Amniotic epithelial cell (primary cell): ENCODE results near the gene SGPL1.
A peak's percentile ranks its signal among the peaks of the same experiment; 100 is the strongest.
"Not testable (repeated sequence)": the region's sequence is repeated elsewhere in the genome, so short reads cannot be mapped to it uniquely, and the experiment has no call there.

ENCODE experiments used
- DNase-seq: peaks from one replicate; pipeline ENCODE4 v3.0.0-alpha.2; 2010; ENCODE audit warnings: low read depth

The SGPL1 gene

DNA sequence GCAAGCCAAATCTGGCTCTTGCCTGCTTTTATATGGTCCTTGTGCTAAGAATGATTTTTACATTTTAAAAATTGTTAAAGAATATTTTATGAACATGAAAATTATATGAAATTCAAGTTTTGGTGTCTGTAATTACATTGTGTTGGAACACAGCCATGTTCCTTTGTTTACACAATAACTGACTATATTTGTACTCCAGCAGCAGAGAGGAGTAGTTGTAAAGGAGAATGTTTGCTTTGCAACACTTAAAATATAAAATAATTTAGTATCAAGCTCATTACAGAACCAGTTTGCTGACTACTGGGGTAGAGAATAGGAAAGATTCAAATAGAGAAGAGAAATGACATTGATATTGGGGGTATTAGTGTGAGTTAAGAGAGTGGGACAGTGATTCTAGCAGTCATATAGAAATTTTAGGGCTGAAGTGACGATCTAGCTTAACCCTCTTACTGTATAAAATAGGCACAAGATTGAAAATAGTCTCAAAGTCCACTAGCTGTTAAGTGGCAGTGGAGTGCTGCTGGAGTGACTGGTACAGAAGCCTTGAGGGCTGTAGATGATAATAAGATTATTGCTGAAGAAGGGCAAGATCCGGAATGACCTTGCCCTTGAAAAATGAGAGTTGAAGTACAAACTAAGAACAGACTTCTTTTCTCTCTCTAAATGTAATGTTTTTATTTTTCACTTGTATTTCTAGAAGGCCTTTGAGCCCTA, 28.2 kb downstream of the SGPL1 start:
- no peak for DNase-seq

DNA sequence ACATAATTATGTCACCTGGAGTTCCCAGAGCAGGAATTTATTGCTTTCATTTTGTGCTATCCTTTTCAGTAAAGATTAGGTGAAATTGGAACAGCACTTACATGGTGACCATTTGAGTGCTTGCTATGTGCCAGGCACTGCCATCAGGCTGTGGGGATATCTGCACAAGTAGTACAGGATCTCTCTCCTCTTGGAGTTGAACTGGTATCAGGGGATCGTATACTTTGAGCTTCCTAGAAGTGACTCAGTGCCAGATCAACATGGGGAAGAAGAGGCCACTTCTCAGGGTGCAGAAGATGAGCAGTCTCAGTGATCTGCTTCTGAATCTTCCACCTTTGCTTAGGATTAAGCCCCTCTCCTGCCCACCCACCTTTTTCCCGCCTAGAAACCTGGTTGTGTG, 29.5 kb downstream of the SGPL1 start:
- DNase-seq = no peak

DNA sequence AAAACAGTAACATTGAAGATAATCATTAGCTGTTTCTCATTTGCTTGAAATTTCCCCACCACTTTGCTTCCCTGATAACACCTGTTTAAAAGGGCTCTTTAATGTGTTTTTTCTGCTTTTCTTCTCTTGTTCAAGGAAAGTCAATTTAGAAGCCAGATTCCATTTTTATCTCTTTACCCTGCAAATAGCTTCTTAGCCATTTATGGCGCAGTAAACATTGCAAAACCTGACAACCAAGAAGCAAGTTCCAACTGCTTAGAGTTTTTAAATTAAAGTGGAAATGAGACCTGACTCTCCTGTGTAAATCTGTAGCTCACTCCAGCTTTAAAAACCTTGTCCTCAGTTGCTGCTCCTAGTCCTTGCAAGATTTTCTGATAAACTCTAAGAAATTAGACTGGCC, 30.1 kb downstream of the SGPL1 start:
- no peak for DNase-seq

DNA sequence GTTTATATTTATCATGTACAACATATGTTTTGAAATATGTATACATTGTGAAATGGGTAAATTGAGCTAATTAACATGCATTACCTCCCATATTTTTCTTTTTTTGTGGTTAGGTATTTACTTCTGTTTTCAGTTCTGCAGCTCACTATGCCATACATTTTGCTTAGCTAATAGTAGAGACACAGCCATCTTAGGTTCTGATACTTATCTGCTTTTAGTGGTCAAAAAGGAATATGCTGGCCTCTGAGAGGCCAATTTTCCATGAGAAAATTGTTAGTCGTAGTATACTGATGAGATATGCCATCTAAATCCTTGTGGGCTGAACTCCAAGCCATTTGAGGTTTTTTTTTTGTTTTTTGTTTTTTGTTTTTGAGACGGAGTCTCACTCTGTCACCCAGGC, 31.0 kb downstream of the SGPL1 start:
- DNase-seq = peak; percentile 83

DNA sequence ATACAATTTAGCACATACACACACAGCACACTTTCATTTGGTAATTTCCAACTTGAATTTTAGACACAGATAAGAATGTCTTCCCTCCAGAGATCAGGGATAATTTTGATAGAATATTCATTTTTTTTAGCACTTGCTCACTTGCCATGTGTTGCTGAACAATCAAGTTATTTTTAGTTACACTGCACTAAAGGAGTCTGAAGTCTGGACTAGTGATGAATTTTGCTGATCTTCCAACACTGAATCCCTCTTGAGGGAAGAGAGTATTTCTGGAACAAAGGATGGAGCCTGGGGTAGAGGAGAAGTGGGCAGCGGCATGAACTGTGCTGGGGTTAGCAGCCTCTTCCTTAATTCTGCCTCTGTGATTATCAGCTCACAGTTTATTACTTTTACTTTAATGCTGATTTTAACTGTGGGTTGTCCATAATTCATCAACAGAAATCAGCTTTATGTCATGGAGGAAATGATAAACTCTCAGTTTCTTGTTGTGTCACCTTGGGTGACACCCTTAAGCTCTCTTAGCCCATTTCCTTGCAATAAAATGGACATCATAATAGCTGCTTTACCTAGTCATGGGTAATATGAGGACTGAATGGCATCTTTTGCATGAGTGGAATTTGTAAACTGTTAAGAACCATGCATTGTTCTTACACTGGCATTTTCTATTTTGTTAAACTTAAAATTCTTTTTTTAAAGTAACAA, 32.1 kb downstream of the SGPL1 start:
- no peak for DNase-seq

DNA sequence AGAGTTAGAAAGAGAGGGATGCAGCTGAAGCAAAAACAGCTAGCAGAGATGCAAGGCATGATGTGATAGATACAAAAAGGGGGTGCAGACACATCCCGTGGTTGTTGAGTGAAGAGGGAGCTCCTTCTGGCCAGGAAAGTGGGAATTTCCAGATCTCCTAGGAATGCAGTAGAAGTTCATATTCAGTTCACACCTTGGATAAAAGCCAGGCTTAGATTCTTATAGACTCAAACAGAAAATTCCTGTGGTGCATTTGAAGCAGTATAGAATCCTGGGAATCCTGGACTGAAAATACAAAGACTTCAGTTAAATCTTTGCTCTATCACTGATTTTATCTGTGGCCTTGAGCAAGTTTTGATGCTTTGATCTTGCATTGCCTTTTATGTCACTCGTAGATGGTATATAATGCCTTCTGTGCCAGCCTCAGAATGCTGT, 33.9 kb downstream of the SGPL1 start:
- peak; percentile 93 for DNase-seq

DNA sequence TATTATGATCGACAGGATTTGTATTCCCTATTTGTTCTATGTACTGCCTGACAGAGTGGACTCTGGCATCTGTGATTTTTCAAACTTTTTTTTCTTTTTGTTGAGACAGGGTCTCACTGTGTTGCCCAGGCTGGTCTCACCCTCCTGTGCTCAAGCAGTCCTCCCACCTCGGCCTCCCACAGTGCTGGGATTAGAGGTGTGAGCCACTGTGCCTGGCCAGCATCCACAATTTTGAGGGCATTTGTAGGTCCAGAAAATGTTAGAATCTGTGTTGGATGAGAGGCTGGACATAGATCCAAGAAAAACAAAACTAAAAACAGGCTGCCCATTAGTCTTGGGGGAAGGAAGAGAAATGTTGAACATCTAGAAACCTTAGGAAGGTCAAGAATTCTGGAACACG, 34.3 kb downstream of the SGPL1 start:
- no peak for DNase-seq

DNA sequence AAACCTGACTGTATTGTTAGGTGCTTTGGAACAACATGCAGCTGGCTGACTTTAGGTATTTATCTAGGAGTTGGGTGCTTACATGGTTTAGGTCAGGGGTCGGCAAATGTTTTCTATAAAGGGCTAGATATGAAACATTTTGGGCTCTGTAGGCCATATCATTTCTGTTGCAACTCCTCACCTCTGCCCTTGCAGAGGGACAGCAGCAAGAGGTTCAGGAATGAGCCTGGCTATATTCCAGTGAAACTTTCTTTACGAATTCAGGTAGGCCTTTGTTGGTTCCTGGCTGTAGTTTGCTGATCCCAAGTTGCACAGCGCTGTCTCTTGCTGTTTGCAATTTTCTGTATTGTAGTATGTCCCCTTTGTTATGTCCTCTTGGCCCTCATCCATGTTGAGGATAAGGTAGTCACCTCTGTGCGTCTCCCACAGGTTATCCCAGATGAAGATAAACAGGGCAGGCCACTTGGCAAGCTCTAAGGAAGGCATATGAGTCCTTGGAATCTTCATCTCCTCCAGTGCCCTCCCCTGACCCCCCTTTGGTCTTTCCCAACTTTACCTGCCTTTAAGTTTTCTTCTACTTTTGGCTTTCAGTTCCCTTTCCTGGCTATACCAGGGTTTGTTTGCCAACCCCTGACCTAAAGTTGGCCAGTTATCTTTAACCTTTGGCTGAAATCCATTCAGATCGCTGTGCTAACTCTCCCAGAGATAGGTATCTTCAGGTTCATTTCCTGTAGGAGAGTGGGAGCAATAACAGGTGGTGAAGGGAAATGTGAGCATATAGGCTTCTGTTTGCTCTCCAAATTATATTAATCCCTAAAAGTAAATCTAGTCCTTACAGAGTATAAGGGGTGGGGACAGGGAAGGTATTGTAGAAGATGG, 36.1 kb downstream of the SGPL1 start:
- DNase-seq = no peak

DNA sequence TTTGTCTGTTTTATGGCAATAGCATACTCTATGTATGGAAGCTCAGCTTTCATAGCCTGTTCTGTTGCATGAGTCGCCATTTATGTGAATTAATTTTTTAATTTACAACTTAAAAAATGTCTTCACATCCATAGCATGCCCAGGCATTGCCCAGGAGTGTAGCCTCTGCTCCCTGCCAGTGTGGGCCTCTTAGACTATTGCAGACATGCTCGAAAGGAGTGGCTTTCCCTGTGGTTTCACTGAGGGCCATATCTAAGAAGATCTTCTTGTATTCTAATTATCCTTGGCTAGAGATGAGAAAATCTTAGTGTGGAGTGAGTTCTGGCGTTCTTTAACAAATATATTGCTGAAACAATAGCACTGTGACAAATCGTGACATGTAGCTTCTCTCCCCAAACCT, 37.3 kb downstream of the SGPL1 start:
- no peak for DNase-seq

DNA sequence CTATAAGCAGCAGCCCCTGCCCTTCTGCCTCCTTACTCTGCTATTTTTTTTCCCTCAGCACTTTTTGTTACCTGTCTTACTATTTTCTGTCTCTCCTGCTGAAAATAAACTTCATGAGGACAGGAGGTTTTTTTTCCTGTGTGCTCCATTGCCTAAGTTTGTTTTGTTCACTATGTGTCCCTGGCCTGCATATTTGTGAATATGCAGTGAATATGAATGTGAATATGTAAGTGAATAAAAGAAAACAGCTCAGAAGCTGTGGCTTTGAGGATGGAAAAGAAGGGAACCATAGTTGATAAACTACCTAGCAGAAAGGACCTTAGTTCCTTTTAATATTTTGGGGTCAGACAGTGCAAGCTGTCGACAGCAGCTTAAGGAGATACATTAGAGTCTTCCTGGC, 37.7 kb downstream of the SGPL1 start:
- no peak for DNase-seq

DNA sequence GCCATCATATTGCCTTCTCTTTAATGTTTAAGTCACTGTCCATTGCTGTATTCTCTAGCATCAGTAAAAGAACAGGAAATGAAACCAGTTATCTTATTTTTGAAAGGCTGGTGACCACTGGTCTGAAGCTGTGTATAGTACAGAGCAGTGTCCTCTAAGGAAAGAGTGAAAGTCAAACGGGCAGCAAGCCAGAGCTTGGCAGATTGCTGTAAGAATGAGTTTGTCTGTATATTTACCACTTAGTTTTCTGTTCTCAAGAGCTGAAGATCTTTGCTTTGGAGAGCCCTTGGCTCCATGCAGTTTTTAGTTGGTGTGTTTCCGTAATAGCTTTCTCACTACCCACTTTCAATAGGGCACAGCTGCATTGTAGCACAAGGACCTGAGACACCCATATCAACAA, 40.7 kb downstream of the SGPL1 start:
- DNase-seq = no peak

DNA sequence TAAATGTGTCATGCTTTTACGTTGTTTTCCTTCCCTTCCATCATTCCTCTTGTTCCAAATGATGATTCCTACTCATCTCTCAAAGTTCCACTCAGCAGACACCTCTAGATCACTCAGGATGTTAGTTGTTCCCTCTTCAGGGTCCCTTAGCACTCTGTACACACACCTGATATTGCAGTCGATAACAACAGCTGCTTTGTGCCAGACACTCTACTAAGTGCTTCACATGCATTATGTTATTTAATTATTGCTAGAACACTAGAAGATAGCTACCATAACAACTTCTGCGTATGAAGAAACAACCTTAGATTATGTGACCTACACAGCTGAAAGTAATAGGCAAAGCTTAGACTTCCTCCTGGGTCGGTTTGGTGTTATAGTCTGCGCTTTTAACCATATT, 43.0 kb downstream of the SGPL1 start:
- no peak for DNase-seq

DNA sequence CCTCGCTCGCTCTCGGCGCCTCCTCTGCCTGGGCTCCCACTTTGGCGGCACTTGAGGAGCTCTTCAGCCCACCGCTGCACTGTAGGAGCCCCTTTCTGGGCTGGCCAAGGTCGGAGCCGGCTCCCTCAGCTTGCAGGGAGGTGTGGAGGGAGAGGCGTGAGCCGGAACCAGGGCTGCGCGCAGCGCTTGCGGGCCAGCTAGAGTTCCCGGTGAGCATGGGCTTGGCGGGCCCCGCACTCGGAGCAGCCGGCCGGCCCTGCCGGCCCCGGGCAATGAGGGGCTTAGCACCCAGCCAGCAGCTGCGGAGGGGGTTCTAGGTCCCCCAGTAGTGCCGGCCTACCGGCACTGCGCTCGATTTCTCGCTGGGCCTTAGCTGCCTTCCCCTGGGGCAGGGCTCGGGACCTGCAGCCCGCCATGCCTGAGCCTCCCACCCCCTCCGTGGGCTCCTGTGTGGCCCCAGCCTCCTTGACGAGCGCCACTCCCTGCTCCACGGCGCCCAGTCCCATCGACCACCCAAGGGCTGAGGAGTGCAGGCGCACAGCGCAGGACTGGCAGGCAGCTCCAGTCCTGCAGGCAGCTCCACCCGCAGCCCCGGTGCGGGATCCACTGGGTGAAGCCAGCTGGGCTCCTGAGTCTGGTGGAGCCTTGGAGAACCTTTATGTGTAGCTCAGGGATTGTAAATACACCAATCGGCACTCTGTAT, 45.9 kb downstream of the SGPL1 start:
- not testable (repeated sequence) for DNase-seq

DNA sequence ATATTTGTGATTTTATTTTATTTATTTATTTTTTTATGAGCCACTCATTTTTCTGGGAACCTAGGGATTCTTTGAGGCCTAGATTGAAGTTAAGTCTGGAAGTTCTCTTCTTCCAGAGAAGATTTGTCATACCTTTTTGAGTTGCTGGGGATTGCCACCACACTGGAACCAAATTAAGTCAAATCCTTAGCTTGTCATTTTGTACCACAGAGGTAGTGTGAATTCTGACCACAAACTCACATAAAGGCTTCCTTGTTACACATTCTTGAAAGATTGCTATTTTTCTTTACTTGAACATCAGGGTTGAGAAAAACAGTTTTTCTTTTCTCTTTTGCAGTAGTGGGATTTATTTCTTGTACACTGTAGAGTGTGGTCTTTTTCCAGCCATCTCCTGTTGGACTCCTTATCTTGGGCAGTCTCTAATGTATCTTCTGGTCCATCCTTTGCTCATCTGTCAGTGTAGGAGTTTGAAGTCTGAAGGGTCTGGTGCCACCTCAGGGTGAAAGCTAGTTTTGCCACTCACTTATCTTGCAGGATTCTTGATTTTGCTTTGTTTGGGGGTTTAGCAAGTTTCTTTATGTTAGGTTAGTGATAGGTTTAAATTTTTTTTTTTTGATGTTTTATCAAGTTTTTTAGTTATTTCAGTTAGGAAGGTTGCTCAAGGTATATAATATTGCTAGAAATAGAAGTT, 47.9 kb downstream of the SGPL1 start:
- no peak for DNase-seq

DNA sequence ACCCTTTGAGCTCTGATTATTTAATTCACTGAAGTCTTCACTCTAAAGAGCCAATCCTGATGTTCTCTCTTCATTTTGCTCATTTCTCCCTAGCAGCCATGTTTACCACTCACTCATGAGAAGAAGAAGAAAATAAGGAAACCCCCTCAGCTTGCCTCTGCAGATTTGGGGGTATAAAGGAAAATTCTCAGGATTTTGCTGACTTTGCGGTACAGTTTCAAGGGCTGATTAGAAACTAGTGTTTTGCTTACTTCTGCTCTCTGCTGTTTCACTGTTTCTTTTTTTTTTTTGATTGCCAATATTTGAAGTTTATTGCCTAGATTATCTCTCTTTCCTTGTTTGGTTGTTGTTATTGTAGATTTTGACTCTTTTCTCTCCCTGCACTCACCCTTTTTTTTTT, 49.2 kb downstream of the SGPL1 start:
- DNase-seq = no peak

DNA sequence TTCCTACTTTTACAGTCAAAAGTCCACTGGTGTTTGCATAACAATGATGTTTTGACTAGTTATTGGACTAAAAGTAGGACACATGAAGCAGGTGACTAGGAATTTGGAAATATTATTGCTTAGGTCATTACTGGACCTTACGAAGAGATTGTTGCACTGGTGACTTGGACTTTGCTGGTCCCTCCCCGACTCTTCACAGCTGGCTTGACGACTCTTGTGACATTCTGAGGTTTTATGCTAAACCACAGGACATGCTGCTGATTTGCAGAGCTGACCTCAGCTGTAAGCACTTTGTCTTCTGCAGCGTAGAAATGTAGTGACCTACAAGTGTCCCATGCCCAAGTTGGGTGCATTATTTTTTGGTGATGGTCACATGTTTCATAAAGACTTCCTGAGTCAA, 50.7 kb downstream of the SGPL1 start:
- no peak for DNase-seq

DNA sequence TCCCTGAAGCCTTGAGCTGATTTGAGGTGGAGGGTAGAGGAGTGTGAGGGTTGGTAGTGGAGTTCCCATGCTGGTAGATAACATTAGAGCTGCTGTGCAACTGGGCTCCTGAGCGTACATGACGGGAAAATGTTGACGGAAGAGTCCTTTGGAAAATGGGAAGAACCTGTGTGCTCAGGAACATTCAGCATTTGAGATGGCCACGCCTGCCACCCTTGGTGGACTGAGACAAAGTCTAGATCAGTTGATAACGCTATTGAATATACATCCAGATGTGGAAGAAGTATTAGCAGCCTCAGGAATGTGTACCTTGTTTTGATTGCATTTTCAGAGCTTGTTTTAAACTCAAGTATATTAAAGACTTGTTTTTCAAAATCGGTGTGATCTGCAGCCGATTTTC, 56.5 kb downstream of the SGPL1 start:
- DNase-seq = no peak

DNA sequence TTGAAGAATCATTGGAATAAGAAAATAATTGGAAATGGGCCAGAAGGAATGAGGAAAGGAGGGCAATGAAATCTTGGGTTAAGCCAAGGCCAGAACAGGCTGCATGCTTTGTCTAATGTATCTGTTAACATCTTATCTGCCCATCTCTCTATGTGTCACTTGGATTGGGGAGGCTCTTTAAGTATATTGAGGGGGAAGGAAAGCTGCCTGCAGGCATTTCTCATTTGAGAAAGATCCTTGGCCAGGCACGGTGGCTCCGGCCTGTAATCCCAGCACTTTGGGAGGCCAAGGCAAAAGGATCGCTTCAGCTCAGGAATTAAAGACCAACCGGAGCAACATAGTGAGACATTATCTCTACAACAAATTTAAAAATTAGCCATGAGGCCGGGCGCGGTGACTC, 58.3 kb downstream of the SGPL1 start:
- peak; percentile 39 for DNase-seq

DNA sequence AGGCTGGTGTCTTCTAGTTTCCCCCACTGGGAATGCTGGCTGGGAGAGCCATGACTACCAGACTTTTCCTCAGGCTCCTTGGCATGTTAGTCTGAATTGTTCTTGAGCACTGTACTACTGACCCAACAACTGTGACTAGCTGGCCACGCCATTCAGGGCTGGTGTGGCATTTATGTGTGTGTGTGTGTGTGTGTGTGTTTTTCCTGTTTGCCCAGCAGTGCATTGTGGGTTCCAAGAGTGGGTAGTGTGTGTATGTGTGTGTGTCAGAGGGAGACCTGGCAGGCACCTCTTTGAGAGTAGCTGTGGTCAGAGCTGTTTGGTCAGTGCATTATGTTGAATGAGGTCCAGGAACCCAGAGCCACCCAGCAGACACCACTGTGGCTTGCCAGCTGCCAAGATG, 63.5 kb downstream of the SGPL1 start:
- DNase-seq = no peak

DNA sequence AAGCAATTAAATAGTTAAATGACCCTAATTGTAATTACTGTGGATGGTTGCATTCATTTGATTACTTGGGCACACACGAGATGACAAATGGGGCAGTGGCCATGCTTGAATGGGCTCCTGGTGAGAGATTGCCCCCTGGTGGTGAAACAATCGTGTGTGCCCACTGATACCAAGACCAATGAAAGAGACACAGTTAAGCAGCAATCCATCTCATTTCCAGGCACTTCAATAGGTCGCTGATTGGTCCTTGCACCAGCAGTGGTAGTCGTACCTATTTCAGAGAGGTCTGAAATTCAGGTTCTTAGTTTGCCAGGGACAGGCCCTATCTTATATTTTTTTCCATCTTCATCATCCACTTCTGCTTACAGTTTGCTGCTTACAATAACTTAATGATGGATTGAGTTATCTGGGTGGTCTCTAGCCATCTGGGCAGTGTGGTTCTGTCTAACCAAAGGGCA, 64.4 kb downstream of the SGPL1 start:
- peak; percentile 74 for DNase-seq

DNA sequence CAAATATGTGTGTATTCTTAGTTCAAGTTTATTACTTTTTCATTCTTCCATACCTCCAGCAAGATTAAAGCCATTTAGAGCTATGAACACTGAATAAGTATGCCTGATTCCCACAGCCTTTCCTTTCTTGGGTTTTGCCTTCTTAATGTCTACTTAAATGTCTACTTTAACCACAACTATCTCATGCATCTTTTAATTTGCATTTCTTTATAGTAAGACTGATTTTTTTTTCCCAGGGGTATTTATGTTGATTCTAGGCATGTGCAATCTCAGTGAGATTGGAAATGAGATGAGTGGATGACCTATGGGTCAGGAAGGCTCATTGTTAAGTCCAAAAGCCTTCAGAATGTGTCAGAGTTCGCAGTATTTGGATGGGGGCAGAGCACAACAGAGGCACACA, 69.0 kb downstream of the SGPL1 start:
- DNase-seq = no peak

DNA sequence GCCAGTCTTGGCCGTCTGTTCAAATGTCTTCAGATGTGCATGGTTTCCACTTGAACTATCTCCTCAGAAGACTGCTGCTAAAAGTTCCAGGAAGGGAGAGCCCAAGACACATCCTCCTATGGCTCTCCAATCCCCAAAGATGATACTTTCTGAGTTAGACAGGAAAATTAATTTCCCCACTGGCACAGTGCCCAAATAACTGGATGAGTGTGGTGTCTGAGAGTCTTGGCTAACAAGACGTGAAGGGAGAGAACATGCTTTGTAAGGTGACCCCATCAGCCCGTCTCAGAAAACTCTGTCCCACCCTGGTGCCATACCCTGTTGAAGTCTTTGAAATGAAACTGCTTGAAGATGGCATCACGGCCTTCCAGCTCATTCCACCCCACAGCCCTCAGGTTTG, 69.7 kb downstream of the SGPL1 start:
- peak; percentile 22 for DNase-seq
